Endothelial cell of umbilical vein (primary cell): ENCODE measurements around the gene NUDT8. TPM values are rescaled to one million over a fixed set of nuclear protein-coding genes. Genes with fewer than 3 reads are reported as not detected.

ENCODE experiments used
- BruUV-seq: library from RNA; stranded (reverse); fragments of 400-500 nt; replicated peaks from 2 replicates; lab custom pipeline; 2021; lab: Mats Ljungman, UMichigan
- CTCF ChIA-PET: fragments of 300-600, 350-600 bp; sonication (Branson Sonifier 250); formaldehyde crosslinking; loops from one replicate; lab custom pipeline; 2021; ENCODE audit warnings: antibody characterized with exemption, inconsistent platforms; lab: Charles Lee
- POLR2A ChIA-PET: fragments of 300-600, 350-600 bp; sonication (Branson Sonifier 250); formaldehyde crosslinking; loops from one replicate; lab custom pipeline; 2021; ENCODE audit warnings: antibody characterized with exemption, inconsistent platforms; lab: Charles Lee
- DNase-seq: peaks from one replicate; pipeline ENCODE4 v3.0.0-alpha.2; 2011; ENCODE audit warnings: low read depth, low spot score
- FAIRE-seq: peaks from 2 replicates; lab custom pipeline; 2011; peaks lifted over from hg19 to GRCh38; lab: Jason Lieb, UNC
- H2AFZ ChIP-seq: 2 replicates; pipeline ENCODE4 v1.6.0; 2012; ENCODE audit warnings: low read depth, low read length, control low read depth, inconsistent platforms
- H3K27ac ChIP-seq: 2 replicates; pipeline ENCODE4 v1.5.1; 2011; ENCODE audit warnings: low read depth, mild to moderate bottlenecking, control low read depth, low read length, moderate library complexity; ENCODE audit not compliant: insufficient read depth
- H3K27me3 ChIP-seq, 2 experiments: 2 replicates each; pipeline versions ENCODE4 v1.6.0 to v1.6.1; 2011; ENCODE audit warnings: low read length in 2 of 2, mixed read lengths in 1 of 2; ENCODE audit not compliant: control insufficient read depth in 2 of 2, insufficient read depth in 2 of 2
- H3K36me3 ChIP-seq, 2 experiments: 2 replicates in 1 of 2; 3 replicates in 1 of 2; pipeline ENCODE4 v1.5.1; 2011; ENCODE audit warnings: low read length in 2 of 2, mild to moderate bottlenecking in 1 of 2, moderate library complexity in 1 of 2; ENCODE audit not compliant: control insufficient read depth in 2 of 2, insufficient read depth in 2 of 2; ENCODE audit errors: extremely low read depth in 1 of 2
- H3K4me1 ChIP-seq: 3 replicates; pipeline ENCODE4 v1.5.1; 2011; ENCODE audit warnings: mild to moderate bottlenecking, low read length; ENCODE audit not compliant: control insufficient read depth, insufficient read depth; ENCODE audit errors: extremely low read depth
- H3K4me2 ChIP-seq: 2 replicates; pipeline ENCODE4 v1.6.1; 2011; ENCODE audit warnings: low read length, control low read depth, mixed read lengths; ENCODE audit not compliant: insufficient read depth
- H3K4me3 ChIP-seq, 3 experiments: fragments of 200-600 bp in 1 of 3; sonication (generic), shearing (Covaris generic) in 1 of 3; replicated peaks in 1 of 3; 2 replicates each; pipeline ENCODE4 v1.5.1; 2011 to 2016; ENCODE audit warnings: control low read depth in 3 of 3, low read length in 3 of 3, mild to moderate bottlenecking in 2 of 3, inconsistent platforms in 1 of 3, low read depth in 1 of 3, moderate library complexity in 1 of 3; ENCODE audit not compliant: insufficient read depth in 1 of 3
- H3K79me2 ChIP-seq: 2 replicates; pipeline ENCODE4 v1.6.0; 2012; ENCODE audit warnings: low read length, inconsistent platforms; ENCODE audit not compliant: control insufficient read depth, insufficient read depth
- H3K9ac ChIP-seq: replicated peaks from 2 replicates; pipeline ENCODE3; 2011; ENCODE audit warnings: low read length, control low read depth; ENCODE audit not compliant: insufficient read depth; ENCODE audit errors: extremely low read depth
- H3K9me1 ChIP-seq: replicated peaks from 3 replicates; pipeline ENCODE4 v1.6.0; 2011; ENCODE audit warnings: mild to moderate bottlenecking, low read length; ENCODE audit not compliant: control insufficient read depth, insufficient read depth; ENCODE audit errors: extremely low read depth
- H3K9me3 ChIP-seq: replicated peaks from 2 replicates; pipeline ENCODE4 v1.5.1; 2012; ENCODE audit warnings: low read length, inconsistent platforms; ENCODE audit not compliant: control insufficient read depth, insufficient read depth
- H4K20me1 ChIP-seq: replicated peaks from 2 replicates; pipeline ENCODE3; 2011; ENCODE audit warnings: mild to moderate bottlenecking, low read length; ENCODE audit not compliant: control insufficient read depth, insufficient read depth; ENCODE audit errors: extremely low read depth
- CTCF ChIP-seq, 2 donors: IDR thresholded peaks; 1 replicate in 1 of 2; 2 replicates in 1 of 2; pipeline ENCODE4 v1.5.1; 2011; ENCODE audit warnings: low read length in 2 of 2, mild to moderate bottlenecking in 2 of 2, moderate library complexity in 2 of 2, control low read depth in 1 of 2, inconsistent platforms in 1 of 2, low read depth in 1 of 2; ENCODE audit not compliant: insufficient read depth in 1 of 2; ENCODE audit errors: extremely low read depth in 1 of 2
- EZH2 ChIP-seq: IDR thresholded peaks from 2 replicates; pipeline ENCODE4 v1.6.1; 2012; ENCODE audit warnings: borderline replicate concordance, low read depth, mild to moderate bottlenecking, moderate library complexity, low read length, inconsistent platforms; ENCODE audit not compliant: severe bottlenecking
- FOS ChIP-seq: IDR thresholded peaks from 2 replicates; pipeline ENCODE4 v1.6.1; 2011; ENCODE audit warnings: mild to moderate bottlenecking, low read length, moderate library complexity, borderline replicate concordance; ENCODE audit not compliant: insufficient read depth
- MYC ChIP-seq: IDR thresholded peaks from one replicate; pipeline ENCODE4 v1.6.1; 2011; ENCODE audit warnings: mild to moderate bottlenecking, low read depth, low read length
- POLR2AphosphoS5 ChIP-seq: IDR thresholded peaks from 2 replicates; pipeline ENCODE4 v1.6.1; 2012; ENCODE audit warnings: low read depth, mild to moderate bottlenecking, control low read depth, low read length, moderate library complexity; ENCODE audit not compliant: insufficient read depth
- dilution Hi-C: fragments of 300-500 bp; cut with MboI; formaldehyde crosslinking; loops from one replicate; pipeline ENCODE4 v1.15.0; 2019; ENCODE audit warnings: low sequenced_read_pairs; ENCODE audit not compliant: extremely low pct_ligation_motif_present
- intact Hi-C: fragments of 100-400 bp; cut with micrococcal nuclease; formaldehyde crosslinking; loops from one replicate; pipeline ENCODE4 v1.10.0; 2022
- polyA plus RNA-seq, 4 experiments: library from polyadenylated mRNA; depleted of rRNA in 3 of 4; stranded (reverse) in 3 of 4; unstranded in 1 of 4; fragments of >200 nt; gene quantifications; 2 replicates each; pipeline versions ENCODE4 v1.2.1 to v1.2.3, GENCODE V29; 2011 to 2012; ENCODE audit warnings: missing spikeins in 1 of 4
- total RNA-seq: library from RNA; stranded (reverse); gene quantifications from 2 replicates; pipeline ENCODE4 v1.2.3, GENCODE V29; 2021

Gene NUDT8
- total and polyA plus RNA-seq, 2 donors (not counting 3 experiments of a cell fraction or from before 2014, with no cell fraction given), result 14.1 to 20.4 TPM

- H3K79me2 ChIP-seq, result no peaks in the 10 kb centered on the region
- H3K27ac ChIP-seq, result no peak overlapping the region
- H3K4me2 ChIP-seq, result no peak overlapping the region
- H3K9me1 ChIP-seq, result no peaks in the 10 kb centered on the region
- FAIRE-seq (peak; percentile 26), DNase-seq (peak; percentile 46)
- no TSS peak for BruUV-seq
- H3K9ac ChIP-seq, result no peak overlapping the region
- no peaks in the 10 kb centered on the region for H3K27me3 ChIP-seq
- TF ChIP-seq FOS (peak; percentile 4), EZH2 (no peak), CTCF (IDR thresholded peaks at IDR 0.05; ENCODE audit: extremely low read depth in 1 of 2, insufficient read depth in 1 of 2, low read depth in 1 of 2, low read length in 2 of 2) (no peak), MYC (no peak), POLR2AphosphoS5 (no peak)
- H3K36me3 ChIP-seq, result no peaks in the 10 kb centered on the region
- ChIA-PET CTCF (interaction anchor here (0.8 to 4.4 kb wide), 2 partner anchors 27 to 42 kb away, joined by 3 to 92 read pairs; partner anchors contain the start of gene NUDT8), POLR2A (no interaction called here)
- no peaks in the 10 kb centered on the region for H4K20me1 ChIP-seq
- H3K4me3 ChIP-seq, result no peak overlapping the region
- intact Hi-C loops (no loop called here), dilution Hi-C loops (no loop called here)
- no peak overlapping the region for H2AFZ ChIP-seq
- no peaks in the 10 kb centered on the region for H3K4me1 ChIP-seq
- H3K9me3 ChIP-seq, result no peaks in the 10 kb centered on the region
These were observed 26.7 kb upstream of the NUDT8 start for GRCh38 chr11:67656278-67656922.
